Ishikawa (cell line): Measurements from ENCODE around the gene TMEM52.

Experiments
- CEBPB ChIP-seq: IDR thresholded peaks from 2 replicates; pipeline ENCODE4 v1.6.1; 2012
- CREB1 ChIP-seq: IDR thresholded peaks from 2 replicates; pipeline ENCODE4 v1.6.1; 2012; ENCODE audit warnings: low read depth
- EP300 ChIP-seq: IDR thresholded peaks from 2 replicates; pipeline ENCODE4 v1.6.1; 2012; ENCODE audit warnings: borderline replicate concordance

- TF ChIP-seq CREB1, result no peak
- TF ChIP-seq CEBPB, result no peak
- no peak for TF ChIP-seq EP300
These were observed 41.1 kb downstream of the TMEM52 start for GRCh38 chr1:1877865-1878436.
